H9 (cell line): ENCODE measurements around the gene CLDN20. TPM values are rescaled to one million over a fixed set of nuclear protein-coding genes. Genes with fewer than 3 reads are reported as not detected.

Source experiments
- DNase-seq: peaks from one replicate; pipeline ENCODE4 v3.0.0-alpha.2; 2017
- H2AFZ ChIP-seq: one replicate; pipeline ENCODE4 v1.6.1; 2013; ENCODE audit warnings: mild to moderate bottlenecking, low read length, control low read depth, moderate library complexity
- H2AK5ac ChIP-seq: 2 replicates; pipeline ENCODE4 v1.6.1; 2013; ENCODE audit warnings: low read length, control low read depth, mixed read lengths; ENCODE audit not compliant: insufficient read length
- H2BK120ac ChIP-seq: one replicate; pipeline ENCODE4 v1.6.1; 2013; ENCODE audit warnings: low read depth, mild to moderate bottlenecking, low read length, control low read depth, inconsistent platforms; ENCODE audit not compliant: poor library complexity, severe bottlenecking
- H2BK12ac ChIP-seq: 2 replicates; pipeline ENCODE4 v1.6.1; 2013; ENCODE audit warnings: low read length, control low read depth, mixed read lengths, low read depth; ENCODE audit not compliant: insufficient read length
- H2BK15ac ChIP-seq: 2 replicates; pipeline ENCODE4 v1.6.1; 2013; ENCODE audit warnings: low read depth, low read length, control low read depth
- H2BK20ac ChIP-seq: one replicate; pipeline ENCODE4 v1.6.1; 2013; ENCODE audit warnings: low read depth, mild to moderate bottlenecking, low read length, control low read depth, inconsistent platforms; ENCODE audit not compliant: poor library complexity, severe bottlenecking
- H2BK5ac ChIP-seq: 2 replicates; pipeline ENCODE4 v1.6.1; 2013; ENCODE audit warnings: low read length, control low read depth, mixed read lengths; ENCODE audit not compliant: insufficient read length
- H3K14ac ChIP-seq: 2 replicates; pipeline ENCODE4 v1.6.1; 2013; ENCODE audit warnings: low read length, control low read depth; ENCODE audit not compliant: insufficient read depth
- H3K18ac ChIP-seq: 2 replicates; pipeline ENCODE4 v1.6.1; 2013; ENCODE audit warnings: low read depth, mild to moderate bottlenecking, mixed read lengths, low read length, control low read depth; ENCODE audit not compliant: insufficient read length
- H3K23ac ChIP-seq: 2 replicates; pipeline ENCODE4 v1.6.1; 2013; ENCODE audit warnings: low read length, control low read depth, mixed read lengths, low read depth; ENCODE audit not compliant: insufficient read length
- H3K23me2 ChIP-seq: 2 replicates; pipeline ENCODE4 v1.6.1; 2013; ENCODE audit warnings: low read depth, mild to moderate bottlenecking, mixed read lengths, low read length, control low read depth; ENCODE audit not compliant: insufficient read length, poor library complexity, severe bottlenecking
- H3K27ac ChIP-seq: 2 replicates; pipeline ENCODE4 v1.5.1; 2013; ENCODE audit warnings: low read length, control low read depth, mixed read lengths, low read depth; ENCODE audit not compliant: insufficient read length
- H3K27me3 ChIP-seq: 2 replicates; pipeline ENCODE4 v1.6.1; 2013; ENCODE audit warnings: low read length, control low read depth, inconsistent platforms; ENCODE audit not compliant: insufficient read depth
- H3K4ac ChIP-seq: 2 replicates; pipeline ENCODE4 v1.6.1; 2013; ENCODE audit warnings: low read depth, mild to moderate bottlenecking, control low read depth, inconsistent platforms, low read length, moderate library complexity
- H3K4me1 ChIP-seq: 2 replicates; pipeline ENCODE4 v1.6.1; 2013; ENCODE audit warnings: low read length, control low read depth, inconsistent platforms; ENCODE audit not compliant: insufficient read depth
- H3K4me2 ChIP-seq: 2 replicates; pipeline ENCODE4 v1.6.1; 2013; ENCODE audit warnings: low read length, control low read depth, mixed read lengths; ENCODE audit not compliant: insufficient read length, insufficient read depth
- H3K56ac ChIP-seq: 2 replicates; pipeline ENCODE4 v1.6.1; 2013; ENCODE audit warnings: low read depth, mild to moderate bottlenecking, mixed read lengths, low read length, control low read depth; ENCODE audit not compliant: insufficient read length
- H3K79me1 ChIP-seq: 2 replicates; pipeline ENCODE4 v1.6.1; 2013; ENCODE audit warnings: low read depth, mild to moderate bottlenecking, moderate library complexity, low read length, control low read depth, inconsistent platforms; ENCODE audit not compliant: insufficient read depth, poor library complexity, severe bottlenecking
- H3K79me2 ChIP-seq: 2 replicates; pipeline ENCODE4 v1.6.1; 2013; ENCODE audit warnings: low read length, control low read depth, inconsistent platforms; ENCODE audit not compliant: insufficient read depth
- H3K9ac ChIP-seq: 2 replicates; pipeline ENCODE4 v1.6.1; 2013; ENCODE audit warnings: low read length, control low read depth, mixed read lengths; ENCODE audit not compliant: insufficient read length; ENCODE audit errors: extremely low read depth
- H3K9me3 ChIP-seq: one replicate; pipeline ENCODE4 v1.6.1; 2013; ENCODE audit warnings: low read depth, low read length, inconsistent platforms; ENCODE audit not compliant: control insufficient read depth
- H3T11ph ChIP-seq: one replicate; pipeline ENCODE4 v1.6.1; 2013; ENCODE audit warnings: mild to moderate bottlenecking, low read length, control low read depth, inconsistent platforms
- H4K20me1 ChIP-seq: one replicate; pipeline ENCODE4 v1.6.1; 2013; ENCODE audit not compliant: control insufficient read depth, insufficient read length, insufficient read depth
- H4K5ac ChIP-seq: 2 replicates; pipeline ENCODE4 v1.6.1; 2013; ENCODE audit warnings: low read depth, mild to moderate bottlenecking, mixed read lengths, low read length, control low read depth; ENCODE audit not compliant: insufficient read length
- H4K8ac ChIP-seq: replicated peaks from 2 replicates; pipeline ENCODE4 v1.6.1; 2013; ENCODE audit warnings: low read length, control low read depth, mixed read lengths, low read depth; ENCODE audit not compliant: insufficient read length
- H4K91ac ChIP-seq: 2 replicates; pipeline ENCODE4 v1.6.1; 2013; ENCODE audit warnings: low read depth, mild to moderate bottlenecking, moderate library complexity, mixed read lengths, low read length, control low read depth; ENCODE audit not compliant: insufficient read length
- H3K27ac Mint-ChIP-seq, 3 experiments: 2 replicates in 2 of 3; 3 replicates in 1 of 3; pipeline ENCODE4 v1.8.0; 2020 to 2021; ENCODE audit warnings: mixed read lengths in 3 of 3, mild to moderate bottlenecking in 1 of 3, moderate library complexity in 1 of 3
- H3K27me3 Mint-ChIP-seq: 2 replicates; pipeline ENCODE4 v1.8.0; 2021; ENCODE audit warnings: low read depth, mild to moderate bottlenecking, moderate library complexity, mixed read lengths
- H3K36me3 Mint-ChIP-seq, 3 experiments: 2 replicates in 2 of 3; 3 replicates in 1 of 3; pipeline ENCODE4 v1.8.0; 2020 to 2021; ENCODE audit warnings: low read depth in 3 of 3, mixed read lengths in 3 of 3; ENCODE audit not compliant: insufficient read depth in 1 of 3
- H3K4me1 Mint-ChIP-seq, 2 experiments: 2 replicates each; pipeline ENCODE4 v1.8.0; 2020; ENCODE audit warnings: mixed read lengths in 2 of 2
- H3K4me3 Mint-ChIP-seq, 2 experiments: 2 replicates in 1 of 2; 3 replicates in 1 of 2; pipeline ENCODE4 v1.8.0; 2020 to 2021; ENCODE audit warnings: mild to moderate bottlenecking in 2 of 2, mixed read lengths in 2 of 2, moderate library complexity in 1 of 2
- H3K9me3 Mint-ChIP-seq, 2 experiments: 2 replicates in 1 of 2; 3 replicates in 1 of 2; pipeline ENCODE4 v1.8.0; 2020; ENCODE audit warnings: mild to moderate bottlenecking in 2 of 2, mixed read lengths in 2 of 2, moderate library complexity in 1 of 2
- CTCF ChIP-seq: fragments of 200-600 bp; sonication (generic); conservative IDR thresholded peaks from 3 replicates; pipeline ENCODE4 v1.8.0; 2021; ENCODE audit warnings: antibody characterized with exemption, mild to moderate bottlenecking
- WGBS: extraction: QIAGEN DNeasy Blood & Tissue Kit; methylation state at CpG from one replicate; pipeline ENCODE4 v1.1.7; 2013; ENCODE audit warnings: missing lambda C conversion rate, low lambda C conversion rate, mixed read lengths; ENCODE audit not compliant: insufficient read length; ENCODE audit errors: extremely low coverage; 5-methylcytosine and 5-hydroxymethylcytosine counted together
- total RNA-seq: library from RNA; stranded (reverse); gene quantifications from 2 replicates; pipeline ENCODE4 v1.2.1, GENCODE V29; 2021

Gene CLDN20
- total RNA-seq, 1 experiment from 2014 or later: not detected

- H4K5ac ChIP-seq: no peak overlapping the region
- Mint-ChIP-seq H3K9me3 (peaks cover 30 to 41% of the 10 kb centered on the region in 2 experiments), H3K27me3 (peaks cover 4% of the 10 kb centered on the region; the same call in 1 of the 2 replicates), H3K4me1 (no peaks in the 10 kb centered on the region), H3K36me3 (peaks cover 41 to 83% (median 63%) of the 10 kb centered on the region in 3 experiments), H3K4me3 (no peak overlapping the region), H3K27ac (no peak overlapping the region)
- H4K91ac ChIP-seq: no peak overlapping the region
- H3K9me3 ChIP-seq: peaks cover 13% of the 10 kb centered on the region
- no peak overlapping the region for H3K27ac ChIP-seq
- H2BK20ac ChIP-seq: no peak overlapping the region
- H2BK120ac ChIP-seq: no peak overlapping the region
- no peak for TF ChIP-seq CTCF
- no peak overlapping the region for H2BK5ac ChIP-seq
- no peak overlapping the region for H3K18ac ChIP-seq
- H2AK5ac ChIP-seq: no peak overlapping the region
- H3K4me1 ChIP-seq: no peaks in the 10 kb centered on the region
- H3K4ac ChIP-seq: no peak overlapping the region
- no peak overlapping the region for H3K9ac ChIP-seq
- H4K8ac ChIP-seq: no peak overlapping the region
- no peak overlapping the region for H3K23ac ChIP-seq
- no peaks in the 10 kb centered on the region for H3K79me2 ChIP-seq
- H3K4me2 ChIP-seq: no peak overlapping the region
- H3K14ac ChIP-seq: no peak overlapping the region
- H3K23me2 ChIP-seq: no peaks in the 10 kb centered on the region
- H3K56ac ChIP-seq: no peak overlapping the region
- no peaks in the 10 kb centered on the region for H3K27me3 ChIP-seq
- H3T11ph ChIP-seq: no peak overlapping the region
- no peaks in the 10 kb centered on the region for H4K20me1 ChIP-seq
- H2BK12ac ChIP-seq: no peak overlapping the region
- no peak overlapping the region for H2BK15ac ChIP-seq
- DNase-seq: no peak
- H3K79me1 ChIP-seq: no peaks in the 10 kb centered on the region
- no CpG with 5 or more reads among the region's 19 CpGs for WGBS
- H2AFZ ChIP-seq: no peak overlapping the region
Measured at GRCh38 chr6:155240905-155241600, 22.8 kb upstream of the CLDN20 start.
